H1 (cell line): ENCODE measurements around the gene UNC5B. TPM values are rescaled to one million over a fixed set of nuclear protein-coding genes. Genes with fewer than 3 reads are reported as not detected.

ENCODE experiments used
- KDM4A ChIP-seq: IDR thresholded peaks from one replicate; pipeline ENCODE4 v1.7.1; 2012; ENCODE audit warnings: low read depth, mild to moderate bottlenecking, moderate library complexity, low read length, inconsistent platforms; ENCODE audit not compliant: severe bottlenecking
- RAD21 ChIP-seq, 2 experiments: IDR thresholded peaks in 1 of 2; conservative IDR thresholded peaks in 1 of 2; 2 replicates each; pipeline ENCODE4 v1.6.1; 2011; ENCODE audit warnings: low read depth in 2 of 2, low read length in 2 of 2, improper control_type of control experiment in 1 of 2, inconsistent platforms in 1 of 2, mild to moderate bottlenecking in 1 of 2, moderate library complexity in 1 of 2
- SAP30 ChIP-seq: fragments of 300-600 bp; sonication (generic); IDR thresholded peaks from 2 replicates; pipeline ENCODE4 v1.7.1; 2012; ENCODE audit warnings: low read length, moderate library complexity, mild to moderate bottlenecking, inconsistent platforms; ENCODE audit not compliant: insufficient read depth, insufficient replicate concordance
- SIRT6 ChIP-seq: IDR thresholded peaks from one replicate; pipeline ENCODE4 v1.7.1; 2012; ENCODE audit warnings: low read length, inconsistent platforms
- SP2 ChIP-seq: IDR thresholded peaks from 2 replicates; pipeline ENCODE4 v1.6.1; 2012; ENCODE audit warnings: mild to moderate bottlenecking, low read length, inconsistent platforms
- SUZ12 ChIP-seq: fragments of 200-600 bp; sonication (generic); IDR thresholded peaks from 2 replicates; pipeline ENCODE4 v1.6.1; 2012; ENCODE audit warnings: mild to moderate bottlenecking, inconsistent platforms, low read length, moderate library complexity, mixed read lengths
- TAF7 ChIP-seq: optimal IDR thresholded peaks from 2 replicates; pipeline ENCODE3; 2011; ENCODE audit warnings: low read depth, mild to moderate bottlenecking, inconsistent platforms, low read length, moderate library complexity, borderline replicate concordance
- polyA plus RNA-seq, 7 experiments: library from polyadenylated mRNA; depleted of rRNA in 3 of 7; stranded (reverse) in 5 of 7; unstranded in 2 of 7; fragments of >200 nt in 5 of 7; fragments of 200-250 nt in 2 of 7; gene quantifications; 1 replicate in 5 of 7; 2 replicates in 1 of 7; 4 replicates in 1 of 7; pipeline versions ENCODE4 v1.2.1 to v1.2.3, GENCODE V29; 2011 to 2013; ENCODE audit warnings: missing spikeins in 2 of 7, mixed read lengths in 2 of 7
- total RNA-seq: library from RNA; stranded (reverse); fragmentation: NEBNext Ultra II Directional; extraction: Animal tissue kit (Norgen Biotek cat#: 25700); gene quantifications from 2 replicates; pipeline ENCODE4 v1.2.1, GENCODE V29; 2021

UNC5B gene
- total and polyA plus RNA-seq, 2 of the 8 experiments (the other 6 are each of a cell fraction or from before 2014, with no cell fraction given) = 27.9 to 31.8 TPM

GRCh38 chr10:71277914-71278665 lies 65.7 kb downstream of the UNC5B start (continued):
- TF ChIP-seq RAD21 (IDR thresholded peaks at IDR 0.05 in 1 of 2, conservative IDR thresholded peaks at IDR 0.05 in 1 of 2; ENCODE audit: low read depth in 2 of 2, low read length in 2 of 2) = no peak
- no peak for TF ChIP-seq SUZ12
- no peak for TF ChIP-seq SIRT6
- TF ChIP-seq KDM4A = no peak
- TF ChIP-seq SAP30 = no peak
- no peak for TF ChIP-seq TAF7
- no peak for TF ChIP-seq SP2
